ENCODE results near the gene PAOX.
"Not testable (repeated sequence)": the region's sequence is repeated elsewhere in the genome, so short reads cannot be mapped to it uniquely, and the experiment has no call there.

GRCh38 chr10:133424102-133424501 is 45.0 kb downstream of the PAOX start:
- TF ChIP-seq EZH2 (IDR thresholded peaks at IDR 0.05; ENCODE audit: borderline replicate concordance, insufficient read depth, low read depth, low read length, poor library complexity, severe bottlenecking): not testable (repeated sequence)
- TF ChIP-seq, protein P1, sequence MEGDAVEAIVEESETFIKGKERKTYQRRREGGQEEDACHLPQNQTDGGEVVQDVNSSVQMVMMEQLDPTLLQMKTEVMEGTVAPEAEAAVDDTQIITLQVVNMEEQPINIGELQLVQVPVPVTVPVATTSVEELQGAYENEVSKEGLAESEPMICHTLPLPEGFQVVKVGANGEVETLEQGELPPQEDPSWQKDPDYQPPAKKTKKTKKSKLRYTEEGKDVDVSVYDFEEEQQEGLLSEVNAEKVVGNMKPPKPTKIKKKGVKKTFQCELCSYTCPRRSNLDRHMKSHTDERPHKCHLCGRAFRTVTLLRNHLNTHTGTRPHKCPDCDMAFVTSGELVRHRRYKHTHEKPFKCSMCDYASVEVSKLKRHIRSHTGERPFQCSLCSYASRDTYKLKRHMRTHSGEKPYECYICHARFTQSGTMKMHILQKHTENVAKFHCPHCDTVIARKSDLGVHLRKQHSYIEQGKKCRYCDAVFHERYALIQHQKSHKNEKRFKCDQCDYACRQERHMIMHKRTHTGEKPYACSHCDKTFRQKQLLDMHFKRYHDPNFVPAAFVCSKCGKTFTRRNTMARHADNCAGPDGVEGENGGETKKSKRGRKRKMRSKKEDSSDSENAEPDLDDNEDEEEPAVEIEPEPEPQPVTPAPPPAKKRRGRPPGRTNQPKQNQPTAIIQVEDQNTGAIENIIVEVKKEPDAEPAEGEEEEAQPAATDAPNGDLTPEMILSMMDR (IDR thresholded peaks at IDR 0.05): not testable (repeated sequence)
